A673 (cell line): ENCODE results near the gene TRIM14. TPM values are rescaled to one million over a fixed set of nuclear protein-coding genes. Genes with fewer than 3 reads are reported as not detected.

ENCODE experiments used
- BruUV-seq: library from RNA; stranded (reverse); fragments of 400-500 nt; replicated peaks from 2 replicates; lab custom pipeline; 2021; lab: Mats Ljungman, UMichigan
- CTCF ChIA-PET: fragments of 300-600 bp; sonication (Branson Sonifier 250); formaldehyde crosslinking; loops from one replicate; lab custom pipeline; 2022; ENCODE audit warnings: antibody characterized with exemption; lab: Charles Lee
- POLR2A ChIA-PET: fragments of 300-600 bp; sonication (Branson Sonifier 250); formaldehyde crosslinking; loops from one replicate; lab custom pipeline; 2022; ENCODE audit warnings: antibody characterized with exemption; ENCODE audit not compliant: low non-redundant PET; lab: Charles Lee
- DNase-seq: peaks from one replicate; pipeline ENCODE4 v3.0.0-alpha.2; 2015; ENCODE audit warnings: low spot score
- H3K27ac ChIP-seq: fragments of 200-600 bp; sonication (generic); 2 replicates; pipeline ENCODE4 v1.5.1; 2016; ENCODE audit warnings: mixed run types, low read depth, mild to moderate bottlenecking, mixed read lengths, antibody characterized with exemption, low read length; ENCODE audit not compliant: poor library complexity, severe bottlenecking
- H3K27me3 ChIP-seq: fragments of 200-600 bp; sonication (generic); replicated peaks from 2 replicates; pipeline ENCODE4 v1.6.1; 2017; ENCODE audit warnings: mixed run types, low read depth, mild to moderate bottlenecking, mixed read lengths, antibody characterized with exemption, low read length; ENCODE audit not compliant: insufficient read depth, poor library complexity
- H3K36me3 ChIP-seq: fragments of 200-600 bp; sonication (generic); 2 replicates; pipeline ENCODE4 v1.6.1; 2016; ENCODE audit warnings: mixed run types, mild to moderate bottlenecking, mixed read lengths, antibody characterized with exemption, low read length; ENCODE audit not compliant: insufficient read depth, poor library complexity, severe bottlenecking
- H3K4me1 ChIP-seq: fragments of 200-600 bp; sonication (generic); 2 replicates; pipeline ENCODE4 v1.6.1; 2017; ENCODE audit warnings: mixed run types, mild to moderate bottlenecking, mixed read lengths, antibody characterized with exemption, low read length; ENCODE audit not compliant: insufficient read depth, poor library complexity, severe bottlenecking
- H3K4me3 ChIP-seq: fragments of 200-600 bp; sonication (generic); 2 replicates; pipeline ENCODE4 v1.5.1; 2016; ENCODE audit warnings: low read depth, mixed run types, mild to moderate bottlenecking, mixed read lengths, low read length; ENCODE audit not compliant: poor library complexity, severe bottlenecking
- H3K9me3 ChIP-seq: fragments of 200-600 bp; sonication (generic); 2 replicates; pipeline ENCODE4 v1.6.1; 2016; ENCODE audit warnings: mixed run types, low read depth, mild to moderate bottlenecking, mixed read lengths, antibody characterized with exemption, low read length; ENCODE audit not compliant: poor library complexity, severe bottlenecking
- EZH2 ChIP-seq: fragments of 200-600 bp; sonication (generic); IDR thresholded peaks from 2 replicates; pipeline ENCODE4 v1.6.1; 2017; ENCODE audit warnings: borderline replicate concordance, low read depth, mild to moderate bottlenecking, mixed read lengths, antibody characterized with exemption, low read length; ENCODE audit not compliant: poor library complexity, severe bottlenecking
- intact Hi-C: fragments of 100-400 bp; cut with micrococcal nuclease; formaldehyde crosslinking; loops from one replicate; pipeline ENCODE4 v1.10.0; 2022; ENCODE audit not compliant: unreplicated experiment
- total RNA-seq: library from RNA; stranded (reverse); gene quantifications from 2 replicates; pipeline ENCODE4 v1.2.3, GENCODE V29; 2021
- TF ChIP-seq, protein P1 (sequence below): fragments of 300-800, 200-600 bp; sonication (generic); conservative IDR thresholded peaks from 2 replicates; pipeline ENCODE4 v1.5.1; 2017; ENCODE audit warnings: low read depth, mild to moderate bottlenecking, antibody characterized with exemption, low read length, moderate library complexity, mixed read lengths

TRIM14 gene
- total RNA-seq, 1 experiment from 2014 or later, result 3.8 TPM

DNA sequence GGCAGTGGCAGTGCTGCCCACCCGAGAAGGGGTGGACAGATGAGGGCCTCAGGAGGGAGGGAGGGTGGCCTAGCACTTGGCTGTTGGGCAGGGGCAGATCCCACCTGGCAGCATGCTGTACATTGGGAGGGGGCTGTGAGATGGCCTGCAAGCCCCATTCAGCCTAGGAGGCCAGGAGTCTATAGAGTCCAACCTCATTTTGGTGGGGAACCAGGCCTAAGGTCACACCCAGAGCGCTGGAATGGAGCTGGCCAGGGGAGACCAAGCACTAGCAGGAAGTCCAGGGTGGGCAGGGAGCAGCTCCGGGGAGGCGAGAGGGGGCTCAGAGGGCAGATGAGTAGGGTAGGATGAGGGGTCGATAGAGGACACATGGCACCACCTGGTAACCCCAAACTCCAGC lies 22.9 kb downstream of the TRIM14 start:
- Histone ChIP-seq H3K4me3 (no peak overlapping the region), H3K4me1 (no peaks in the 10 kb centered on the region), H3K36me3 (no peaks in the 10 kb centered on the region), H3K27me3 (no peaks in the 10 kb centered on the region), H3K27ac (no peak overlapping the region), H3K9me3 (no peaks in the 10 kb centered on the region)
- intact Hi-C loops, result no loop called here
- ChIA-PET POLR2A (no interaction called here), CTCF (no interaction called here)
- no TSS peak for BruUV-seq
- TF ChIP-seq EZH2, result no peak
- TF ChIP-seq, protein P1, sequence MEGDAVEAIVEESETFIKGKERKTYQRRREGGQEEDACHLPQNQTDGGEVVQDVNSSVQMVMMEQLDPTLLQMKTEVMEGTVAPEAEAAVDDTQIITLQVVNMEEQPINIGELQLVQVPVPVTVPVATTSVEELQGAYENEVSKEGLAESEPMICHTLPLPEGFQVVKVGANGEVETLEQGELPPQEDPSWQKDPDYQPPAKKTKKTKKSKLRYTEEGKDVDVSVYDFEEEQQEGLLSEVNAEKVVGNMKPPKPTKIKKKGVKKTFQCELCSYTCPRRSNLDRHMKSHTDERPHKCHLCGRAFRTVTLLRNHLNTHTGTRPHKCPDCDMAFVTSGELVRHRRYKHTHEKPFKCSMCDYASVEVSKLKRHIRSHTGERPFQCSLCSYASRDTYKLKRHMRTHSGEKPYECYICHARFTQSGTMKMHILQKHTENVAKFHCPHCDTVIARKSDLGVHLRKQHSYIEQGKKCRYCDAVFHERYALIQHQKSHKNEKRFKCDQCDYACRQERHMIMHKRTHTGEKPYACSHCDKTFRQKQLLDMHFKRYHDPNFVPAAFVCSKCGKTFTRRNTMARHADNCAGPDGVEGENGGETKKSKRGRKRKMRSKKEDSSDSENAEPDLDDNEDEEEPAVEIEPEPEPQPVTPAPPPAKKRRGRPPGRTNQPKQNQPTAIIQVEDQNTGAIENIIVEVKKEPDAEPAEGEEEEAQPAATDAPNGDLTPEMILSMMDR, result no peak
- no peak for DNase-seq

DNA sequence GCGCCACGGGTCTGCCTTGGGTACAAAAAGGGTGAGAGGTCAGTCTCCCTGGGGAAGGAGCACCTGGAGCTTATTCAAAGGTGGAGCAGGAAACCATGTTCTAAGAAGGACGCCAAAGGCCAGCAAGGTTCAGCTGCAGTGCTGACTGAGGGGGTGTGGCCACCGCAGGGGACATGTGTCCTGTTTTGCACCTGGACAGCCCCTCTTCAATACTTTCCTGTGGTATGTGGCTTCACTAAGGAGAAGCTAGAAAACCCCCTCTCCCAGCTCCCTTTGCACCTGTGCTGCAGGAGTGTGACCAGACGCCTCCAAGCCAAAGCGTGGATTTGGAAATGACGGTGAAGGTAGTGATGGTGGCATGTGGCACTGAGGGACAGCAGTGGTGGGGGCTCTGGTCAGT lies 23.6 kb downstream of the TRIM14 start:
- POLR2A ChIA-PET, result no interaction called here
- CTCF ChIA-PET, result no interaction called here
- H3K9me3 ChIP-seq, result no peaks in the 10 kb centered on the region
- TF ChIP-seq, protein P1, result no peak
- no peak for TF ChIP-seq EZH2
- no peaks in the 10 kb centered on the region for H3K36me3 ChIP-seq
- H3K27me3 ChIP-seq, result no peaks in the 10 kb centered on the region
- DNase-seq, result no peak
- BruUV-seq, result no TSS peak
- H3K4me3 ChIP-seq, result no peak overlapping the region
- no peak overlapping the region for H3K27ac ChIP-seq
- intact Hi-C loops, result no loop called here
- no peaks in the 10 kb centered on the region for H3K4me1 ChIP-seq

DNA sequence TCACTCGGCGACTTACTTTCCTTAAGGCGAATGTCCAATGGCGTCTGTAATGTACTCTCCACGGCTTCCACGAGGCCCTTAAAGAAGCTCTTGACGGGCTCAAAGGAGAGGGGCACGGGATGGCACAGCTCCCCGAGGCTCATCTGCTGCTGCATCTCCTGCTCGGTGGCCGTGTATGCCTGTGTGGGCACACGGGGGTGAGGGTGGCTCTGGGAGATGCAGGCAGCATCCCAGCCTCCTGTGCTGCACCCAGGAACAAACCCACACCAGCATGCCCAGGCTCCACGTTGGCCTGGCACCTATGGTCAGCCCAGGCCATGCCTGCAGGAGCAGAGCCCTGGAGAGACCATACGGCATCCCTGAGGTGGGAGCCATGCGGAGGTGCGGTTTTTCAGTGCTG lies 24.2 kb downstream of the TRIM14 start:
- CTCF ChIA-PET, result no interaction called here
- Histone ChIP-seq H3K27ac (no peak overlapping the region), H3K9me3 (no peaks in the 10 kb centered on the region), H3K27me3 (no peaks in the 10 kb centered on the region), H3K36me3 (no peaks in the 10 kb centered on the region), H3K4me1 (no peaks in the 10 kb centered on the region), H3K4me3 (no peak overlapping the region)
- TF ChIP-seq, protein P1, result no peak
- no peak for TF ChIP-seq EZH2
- POLR2A ChIA-PET, result no interaction called here
- intact Hi-C loops, result no loop called here
- BruUV-seq, result no TSS peak
- no peak for DNase-seq
